Fibroblast of skin of right quadriceps (primary cell): ENCODE measurements around the gene TMEM44.
"Not testable (repeated sequence)": the region's sequence is repeated elsewhere in the genome, so short reads cannot be mapped to it uniquely, and the experiment has no call there.

Experiments used
- DNase-seq: peaks from one replicate; pipeline ENCODE4 v3.0.0-alpha.2; 2013

The TMEM44 gene

DNA sequence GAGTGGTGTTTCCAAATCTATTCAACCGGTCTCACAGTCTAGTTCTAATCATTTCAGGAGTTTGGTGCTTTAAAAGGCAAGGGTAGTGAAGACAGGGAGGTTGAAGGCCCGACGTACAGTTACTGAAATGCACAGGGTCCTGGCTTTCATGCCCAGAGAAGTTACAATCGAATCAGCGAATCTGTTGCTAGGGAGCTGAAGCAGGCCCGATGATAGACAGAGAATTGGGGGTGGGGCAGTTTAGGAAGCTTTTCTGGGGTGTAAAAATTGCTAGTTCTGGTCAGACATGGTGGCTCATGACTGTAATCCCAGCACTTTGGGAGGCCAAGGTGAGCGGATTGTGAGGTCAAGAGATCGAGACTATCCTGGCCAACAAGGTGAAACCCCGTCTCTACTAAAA, 83.4 kb downstream of the TMEM44 start:
- no peak for DNase-seq

GRCh38 chr3:194548346-194549321, 84.6 kb downstream of the TMEM44 start:
- peak; percentile 51 for DNase-seq

- no peak for DNase-seq
Measured at GRCh38 chr3:194547042-194547441, 86.2 kb downstream of the TMEM44 start.

- DNase-seq = not testable (repeated sequence)
Measured at GRCh38 chr3:194545538-194545937, 87.7 kb downstream of the TMEM44 start.

DNA sequence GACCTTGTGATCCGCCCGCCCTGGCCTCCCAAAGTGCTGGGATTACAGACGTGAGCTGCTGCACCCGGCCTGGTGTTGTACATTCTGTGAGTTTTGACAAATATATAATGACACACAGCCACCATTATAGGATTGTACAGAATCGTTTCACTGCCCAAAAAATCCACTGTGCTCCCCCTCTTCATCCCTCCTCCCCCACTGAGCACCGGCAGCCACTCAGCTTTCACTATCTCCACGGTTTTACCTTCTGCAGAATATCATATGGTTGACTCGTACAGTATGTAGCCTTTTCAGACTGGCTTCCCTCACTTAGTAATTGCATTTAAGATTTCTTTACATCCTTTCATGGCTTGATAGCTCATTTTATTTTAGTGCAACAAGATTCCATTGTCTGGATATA, 89.7 kb downstream of the TMEM44 start:
- DNase-seq = no peak

GRCh38 chr3:194541483-194541882, 91.7 kb downstream of the TMEM44 start:
- no peak for DNase-seq

DNA sequence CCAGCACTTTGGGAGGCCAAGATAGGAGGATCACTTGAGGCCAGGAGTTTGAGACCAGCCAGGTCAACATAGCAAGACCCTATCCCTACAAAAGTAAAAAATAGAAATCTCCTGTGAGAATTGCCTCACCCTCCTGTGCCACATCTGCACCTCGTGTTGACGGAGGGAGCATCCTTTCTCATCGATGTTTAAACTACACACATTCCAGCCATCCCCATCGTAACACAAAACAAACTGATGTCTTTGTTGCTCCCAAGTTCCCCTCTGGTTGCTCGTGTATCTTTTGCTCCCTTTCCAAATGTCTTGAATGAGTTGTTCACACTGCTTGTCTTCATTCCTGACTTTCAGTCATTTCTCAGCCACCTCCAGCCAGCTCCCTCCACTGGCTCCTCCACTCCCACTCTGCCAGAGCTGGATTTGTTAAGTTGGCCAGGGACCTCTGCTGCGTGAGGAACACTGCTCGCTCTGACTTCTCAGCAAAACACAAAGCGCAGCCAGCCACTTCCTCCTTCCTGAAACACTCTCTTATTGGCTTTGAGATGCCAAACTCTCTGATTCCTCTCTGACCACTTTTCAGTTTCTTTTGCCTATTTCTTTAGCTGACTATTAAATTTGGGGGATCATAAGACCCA, 92.8 kb downstream of the TMEM44 start:
- no peak for DNase-seq

DNA sequence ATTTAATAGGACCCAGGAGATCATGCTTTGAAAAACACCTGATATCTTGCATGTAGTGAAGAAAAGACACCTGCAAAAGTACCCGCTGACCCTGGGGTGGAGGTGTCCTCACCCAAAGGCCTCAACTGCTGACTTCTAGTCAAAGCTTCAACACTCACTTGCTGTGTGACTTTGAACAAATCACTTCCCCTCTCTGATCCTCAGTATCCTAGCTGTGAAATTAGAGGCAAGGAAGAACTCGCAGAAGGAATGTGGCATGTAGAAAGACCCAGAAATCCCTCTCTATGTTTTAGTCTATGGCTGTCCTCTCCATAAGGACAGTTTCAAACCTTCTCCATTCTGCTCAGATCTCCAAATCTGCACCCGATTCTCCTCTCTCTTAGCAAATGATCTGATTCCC, 93.7 kb downstream of the TMEM44 start:
- no peak for DNase-seq

DNA sequence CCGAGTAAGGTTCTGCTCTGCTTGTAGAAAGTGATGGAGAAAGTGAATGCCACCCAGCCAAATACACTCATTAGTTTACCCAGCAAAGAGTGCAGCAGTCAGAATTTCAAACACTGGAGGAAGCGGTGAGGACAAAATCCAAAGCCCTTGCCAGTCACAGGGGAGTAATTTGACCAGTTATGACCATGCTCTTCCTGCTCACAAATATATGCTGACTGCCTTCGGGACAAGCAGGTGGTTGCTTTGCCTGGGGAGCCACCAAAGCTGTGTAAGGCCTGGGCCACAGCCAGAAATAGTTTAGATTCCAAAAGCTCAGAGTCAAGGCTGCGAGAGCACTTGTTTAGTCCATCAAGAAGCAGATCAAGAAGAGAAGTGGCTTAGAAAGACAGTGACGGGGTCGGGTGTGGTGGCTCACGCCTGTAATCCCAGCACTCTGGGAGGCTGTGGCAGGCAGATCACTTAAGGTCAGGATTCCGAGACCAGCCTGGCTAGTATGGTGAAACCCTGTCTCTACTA, 95.4 kb downstream of the TMEM44 start:
- DNase-seq = peak; percentile 78
